Measurements from ENCODE around the gene PITX2. TPM values are rescaled to one million over a fixed set of nuclear protein-coding genes. Genes with fewer than 3 reads are reported as not detected.

Gene PITX2
- polyA plus RNA-seq, 1 of the 3 experiments (the other 2 are of a cell fraction), result not detected

DNA sequence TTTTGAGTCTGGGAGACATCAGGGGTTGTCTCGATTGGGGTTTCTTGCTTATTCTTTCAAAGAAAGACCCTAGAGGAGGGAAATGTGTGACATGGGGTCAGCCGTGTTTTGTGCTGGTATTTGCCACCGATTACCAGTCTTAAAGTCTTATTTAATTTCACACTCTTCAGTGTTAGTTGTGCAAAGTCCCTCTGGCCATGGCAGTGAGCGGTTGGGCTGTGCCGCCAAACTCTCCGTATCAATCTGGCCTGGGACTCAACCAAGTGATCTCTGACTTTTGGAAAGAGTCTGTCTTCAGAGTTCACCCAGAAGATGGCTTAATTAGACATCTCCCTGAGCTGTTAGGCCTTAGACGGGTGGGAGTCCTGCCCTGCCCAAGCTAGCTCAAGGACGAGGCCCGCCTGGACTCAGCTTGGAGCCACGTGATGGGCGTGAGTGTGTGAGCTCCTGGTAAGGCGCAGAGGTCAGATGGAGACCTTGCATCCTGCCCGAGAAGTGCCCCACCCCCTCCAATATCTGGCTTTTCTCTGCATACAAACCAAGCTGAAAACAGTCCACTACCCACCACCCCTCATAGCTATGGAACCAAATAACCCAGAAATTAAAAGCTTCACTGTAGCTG is 3.8 kb upstream of the PITX2 start:
- no peak for TF ChIP-seq MEF2A (IDR thresholded peaks at IDR 0.05; ENCODE audit: borderline replicate concordance, low read depth)
- no peak for TF ChIP-seq FOXJ3 (CRISPR knock-in tag; IDR thresholded peaks at IDR 0.05)
- Histone ChIP-seq H3K9ac (no peak overlapping the region), H3F3A (replicated peaks; ENCODE audit: insufficient read depth) (no peaks in the 10 kb centered on the region), H3K27ac (ENCODE audit: low read depth in 2 of 2, low read length in 1 of 2) (no peak overlapping the region), H4K20me1 (ENCODE audit: insufficient read depth) (no peaks in the 10 kb centered on the region), H3K27me3 (ENCODE audit: insufficient read depth) (peaks cover 98% of the 10 kb centered on the region), H3K4me2 (no peak overlapping the region), H3K4me1 (ENCODE audit: control insufficient read depth in 1 of 2, insufficient read depth in 2 of 2, low read depth in 1 of 2, low read length in 1 of 2) (peaks cover 0 to 6% of the 10 kb centered on the region in 2 experiments; a peak in 1 of 4 replicates), H3K9me2 (no peaks in the 10 kb centered on the region), H3K4me3 (ENCODE audit: low read depth in 2 of 2, low read length in 1 of 2) (no peak overlapping the region), H3K9me3 (no peaks in the 10 kb centered on the region), H3K36me3 (replicated peaks in 1 of 2; ENCODE audit: control insufficient read depth in 1 of 2, insufficient read depth in 2 of 2, low read length in 1 of 2) (no peaks in the 10 kb centered on the region), H3K79me2 (ENCODE audit: insufficient read depth) (no peaks in the 10 kb centered on the region), H2AFZ (ENCODE audit: low read depth) (no peak overlapping the region)
- WGBS (ENCODE audit: low lambda C conversion rate), result 7% methylated on average over 13 of the region's 13 CpGs
- POLR2A ChIA-PET, result no interaction called here
- DNase-seq, result no peak
- CTCF ChIA-PET, result interaction anchor here (0.8 to 1.1 kb wide), 2 partner anchors 627 to 1005 kb away, joined by 3 to 4 read pairs; no protein-coding TSS in a partner anchor

GRCh38 chr4:110625576-110626257 is 2.8 kb upstream of the PITX2 start:
- POLR2A ChIA-PET, result no interaction called here
- Histone ChIP-seq H3K9ac (no peak overlapping the region), H3K79me2 (ENCODE audit: insufficient read depth) (no peaks in the 10 kb centered on the region), H3K4me2 (no peak overlapping the region), H3K27ac (ENCODE audit: low read depth in 2 of 2, low read length in 1 of 2) (no peak overlapping the region), H2AFZ (ENCODE audit: low read depth) (no peak overlapping the region), H3K27me3 (ENCODE audit: insufficient read depth) (peaks cover 98% of the 10 kb centered on the region), H3K4me1 (ENCODE audit: control insufficient read depth in 1 of 2, insufficient read depth in 2 of 2, low read depth in 1 of 2, low read length in 1 of 2) (peaks cover 0 to 4% of the 10 kb centered on the region in 2 experiments; a peak in 1 of 4 replicates), H3K4me3 (ENCODE audit: low read depth in 2 of 2, low read length in 1 of 2) (no peak overlapping the region), H3F3A (replicated peaks; ENCODE audit: insufficient read depth) (no peaks in the 10 kb centered on the region), H4K20me1 (ENCODE audit: insufficient read depth) (no peaks in the 10 kb centered on the region), H3K9me3 (no peaks in the 10 kb centered on the region), H3K36me3 (replicated peaks in 1 of 2; ENCODE audit: control insufficient read depth in 1 of 2, insufficient read depth in 2 of 2, low read length in 1 of 2) (no peaks in the 10 kb centered on the region), H3K9me2 (no peaks in the 10 kb centered on the region)
- WGBS (ENCODE audit: low lambda C conversion rate), result 6% methylated on average over 9 of the region's 9 CpGs
- no peak for DNase-seq
- CTCF ChIA-PET, result interaction anchor here (1.3 kb wide), 1 partner anchor 1006 kb away, joined by 4 read pairs; no protein-coding TSS in a partner anchor
- TF ChIP-seq, protein P1, sequence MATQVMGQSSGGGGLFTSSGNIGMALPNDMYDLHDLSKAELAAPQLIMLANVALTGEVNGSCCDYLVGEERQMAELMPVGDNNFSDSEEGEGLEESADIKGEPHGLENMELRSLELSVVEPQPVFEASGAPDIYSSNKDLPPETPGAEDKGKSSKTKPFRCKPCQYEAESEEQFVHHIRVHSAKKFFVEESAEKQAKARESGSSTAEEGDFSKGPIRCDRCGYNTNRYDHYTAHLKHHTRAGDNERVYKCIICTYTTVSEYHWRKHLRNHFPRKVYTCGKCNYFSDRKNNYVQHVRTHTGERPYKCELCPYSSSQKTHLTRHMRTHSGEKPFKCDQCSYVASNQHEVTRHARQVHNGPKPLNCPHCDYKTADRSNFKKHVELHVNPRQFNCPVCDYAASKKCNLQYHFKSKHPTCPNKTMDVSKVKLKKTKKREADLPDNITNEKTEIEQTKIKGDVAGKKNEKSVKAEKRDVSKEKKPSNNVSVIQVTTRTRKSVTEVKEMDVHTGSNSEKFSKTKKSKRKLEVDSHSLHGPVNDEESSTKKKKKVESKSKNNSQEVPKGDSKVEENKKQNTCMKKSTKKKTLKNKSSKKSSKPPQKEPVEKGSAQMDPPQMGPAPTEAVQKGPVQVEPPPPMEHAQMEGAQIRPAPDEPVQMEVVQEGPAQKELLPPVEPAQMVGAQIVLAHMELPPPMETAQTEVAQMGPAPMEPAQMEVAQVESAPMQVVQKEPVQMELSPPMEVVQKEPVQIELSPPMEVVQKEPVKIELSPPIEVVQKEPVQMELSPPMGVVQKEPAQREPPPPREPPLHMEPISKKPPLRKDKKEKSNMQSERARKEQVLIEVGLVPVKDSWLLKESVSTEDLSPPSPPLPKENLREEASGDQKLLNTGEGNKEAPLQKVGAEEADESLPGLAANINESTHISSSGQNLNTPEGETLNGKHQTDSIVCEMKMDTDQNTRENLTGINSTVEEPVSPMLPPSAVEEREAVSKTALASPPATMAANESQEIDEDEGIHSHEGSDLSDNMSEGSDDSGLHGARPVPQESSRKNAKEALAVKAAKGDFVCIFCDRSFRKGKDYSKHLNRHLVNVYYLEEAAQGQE (IDR thresholded peaks at IDR 0.05; ENCODE audit: low read depth, low read length), result no peak
- TF ChIP-seq MAX (IDR thresholded peaks at IDR 0.05; ENCODE audit: low read depth), result no peak
- no peak for TF ChIP-seq RAD21 (IDR thresholded peaks at IDR 0.05; ENCODE audit: low read length)
- TF ChIP-seq CHD2 (IDR thresholded peaks at IDR 0.05; ENCODE audit: low read length, partially characterized antibody), result no peak
- no peak for TF ChIP-seq MEF2A (IDR thresholded peaks at IDR 0.05; ENCODE audit: borderline replicate concordance, low read depth)
- no peak for TF ChIP-seq POLR2AphosphoS5 (IDR thresholded peaks at IDR 0.05; ENCODE audit: low read depth, low read length)
- no peak for TF ChIP-seq EP300 (IDR thresholded peaks at IDR 0.05; ENCODE audit: borderline replicate concordance in 1 of 2, low read depth in 1 of 2, low read length in 1 of 2)
